Measurements from ENCODE around the gene TTC24.
"Not testable (repeated sequence)": the region's sequence is repeated elsewhere in the genome, so short reads cannot be mapped to it uniquely, and the experiment has no call there.

TTC24 gene

GRCh38 chr1:156590326-156591180 lies 11.0 kb downstream of the TTC24 start:
- DNase-seq = no peak

DNA sequence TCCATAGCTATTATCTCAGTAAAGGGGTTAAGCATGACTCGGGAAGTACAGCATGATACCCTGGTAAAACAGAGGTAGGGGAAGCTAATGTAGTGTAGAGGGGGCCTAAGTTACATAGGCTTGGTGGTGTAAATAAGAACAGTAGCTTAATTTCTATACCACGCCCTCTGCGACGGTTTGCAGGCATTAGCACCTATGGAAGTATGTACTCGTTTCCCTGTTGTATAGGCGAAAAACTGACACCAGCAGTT lies 11.6 kb downstream of the TTC24 start:
- no peak for DNase-seq

- peak; percentile 30 for DNase-seq
These were observed 12.1 kb downstream of the TTC24 start, which contains the start of gene NAXE for GRCh38 chr1:156591432-156592157. Gene NAXE, plus strand, starts transcription at chr1:156591776. Its CDS starts 29 bp downstream, at chr1:156591805.

DNA sequence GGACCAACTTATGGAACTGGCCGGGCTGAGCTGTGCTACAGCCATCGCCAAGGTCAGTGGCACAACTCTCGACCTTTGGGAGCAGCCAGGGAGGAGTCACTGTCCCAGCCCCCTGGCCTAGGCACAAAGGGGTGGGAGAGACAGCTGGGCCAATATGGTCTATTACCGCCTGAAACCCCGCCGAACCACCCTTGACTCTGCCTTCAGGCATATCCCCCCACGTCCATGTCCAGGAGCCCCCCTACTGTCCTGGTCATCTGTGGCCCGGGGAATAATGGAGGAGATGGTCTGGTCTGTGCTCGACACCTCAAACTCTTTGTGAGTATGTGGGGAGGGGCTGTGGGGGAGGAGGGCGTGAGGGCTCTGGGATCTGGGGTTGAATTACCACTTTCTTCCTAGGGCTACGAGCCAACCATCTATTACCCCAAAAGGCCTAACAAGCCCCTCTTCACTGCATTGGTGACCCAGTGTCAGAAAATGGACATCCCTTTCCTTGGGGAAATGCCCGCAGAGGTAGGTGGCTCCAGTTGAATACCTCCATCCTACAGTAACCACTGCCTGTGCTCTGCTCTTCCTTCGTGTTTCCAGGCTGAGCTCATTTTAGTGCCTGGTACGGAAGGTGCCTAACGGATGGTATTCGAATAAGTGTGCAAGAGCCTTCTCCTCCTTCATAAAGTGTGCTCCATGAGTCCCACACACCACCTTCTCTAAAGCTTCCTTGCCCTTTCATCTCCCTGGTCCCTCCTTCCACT lies 12.8 kb downstream of the TTC24 start:
- DNase-seq = no peak

DNA sequence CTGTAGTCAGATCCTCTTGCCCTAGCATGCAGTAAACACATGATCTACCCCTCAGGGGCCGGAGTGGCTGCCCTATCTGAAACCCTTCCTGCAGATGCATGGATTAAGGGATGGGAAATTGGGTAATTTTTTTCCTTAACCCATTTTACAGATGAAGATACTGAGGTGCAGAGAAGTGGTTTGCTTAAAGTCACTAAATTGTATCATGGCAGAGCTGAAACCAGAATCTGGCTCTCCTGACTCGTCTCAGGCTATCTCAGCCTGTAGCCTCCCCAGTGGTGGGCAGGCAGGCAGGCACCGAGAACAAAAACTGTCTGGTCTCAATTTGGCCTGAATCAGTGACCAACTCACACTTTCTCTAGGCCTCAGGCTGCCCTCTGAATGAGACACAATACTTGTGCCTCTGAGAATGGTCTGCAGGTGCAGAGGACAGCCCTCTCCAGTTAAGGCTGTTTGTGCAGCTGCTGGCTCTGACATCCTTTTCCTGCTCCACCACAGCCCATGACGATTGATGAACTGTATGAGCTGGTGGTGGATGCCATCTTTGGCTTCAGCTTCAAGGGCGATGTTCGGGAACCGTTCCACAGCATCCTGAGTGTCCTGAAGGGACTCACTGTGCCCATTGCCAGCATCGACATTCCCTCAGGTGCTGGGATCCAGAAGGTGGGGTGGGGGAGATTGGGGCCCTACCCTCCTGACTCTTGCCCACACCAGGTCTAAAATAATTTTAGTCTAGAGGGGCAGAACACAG lies 13.6 kb downstream of the TTC24 start:
- no peak for DNase-seq

- DNase-seq = no peak
These were observed 14.1 kb downstream of the TTC24 start for GRCh38 chr1:156593661-156593989.

- DNase-seq = no peak
These were observed 14.7 kb downstream of the TTC24 start for GRCh38 chr1:156594190-156594589.

- DNase-seq = no peak
These were observed 15.5 kb downstream of the TTC24 start for GRCh38 chr1:156595016-156595415.

- no peak for DNase-seq
These were observed 16.9 kb downstream of the TTC24 start for GRCh38 chr1:156596426-156596825.

- DNase-seq = no peak
These were observed 18.6 kb downstream of the TTC24 start for GRCh38 chr1:156598125-156598524.

DNA sequence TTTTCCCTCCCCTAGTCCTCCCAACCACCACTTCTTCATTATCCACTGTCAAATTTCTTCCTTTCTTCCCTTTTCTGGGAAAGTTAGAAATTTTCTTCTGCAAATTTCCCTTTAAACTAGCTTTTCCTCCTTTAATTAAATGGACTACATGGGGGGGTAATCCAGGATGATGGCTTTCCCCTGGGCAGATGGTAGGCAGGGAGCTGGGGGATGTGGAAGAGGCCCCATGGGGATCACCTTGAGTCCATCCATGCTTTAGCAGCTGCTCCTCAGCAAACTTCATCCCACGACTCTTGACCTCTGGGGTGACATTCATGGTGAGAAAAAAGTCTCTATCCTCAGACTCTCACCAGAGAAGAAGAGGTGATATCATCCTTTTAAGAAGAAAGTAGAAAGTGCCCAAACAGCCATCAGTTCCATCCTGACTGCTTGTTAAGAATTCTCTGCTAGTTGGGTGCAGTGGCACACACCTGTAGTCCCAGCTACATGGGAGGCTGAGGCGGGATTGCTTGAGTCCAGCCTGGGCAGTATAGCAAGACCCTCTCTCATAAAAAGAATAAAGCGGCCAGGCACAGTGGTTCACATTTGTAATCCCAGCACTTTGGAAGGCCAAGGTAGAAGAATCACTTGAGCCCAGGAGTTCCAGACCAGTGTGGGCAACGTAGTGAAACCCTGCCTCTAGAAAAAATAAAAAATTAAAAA lies 19.4 kb downstream of the TTC24 start:
- DNase-seq = no peak

- DNase-seq = no peak
These were observed 20.3 kb downstream of the TTC24 start for GRCh38 chr1:156599811-156600210.

DNA sequence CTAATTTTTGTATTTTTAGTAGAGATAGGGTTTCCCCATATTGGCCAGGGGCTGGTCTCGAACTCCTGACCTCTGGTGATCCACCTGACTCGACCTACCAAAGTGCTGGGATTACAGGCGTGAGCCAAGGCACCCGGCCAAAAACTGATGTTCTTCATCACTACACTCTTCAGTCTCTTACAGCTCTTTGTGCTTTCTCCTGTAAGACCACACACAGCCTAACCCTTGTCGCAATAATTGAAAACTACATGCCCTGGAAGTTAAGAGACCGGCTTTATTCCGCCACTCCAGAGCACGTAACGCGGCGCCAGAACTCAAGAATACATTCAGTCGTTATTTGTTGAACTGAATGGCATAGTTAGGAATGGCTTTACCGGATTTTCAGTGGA lies 21.2 kb downstream of the TTC24 start:
- DNase-seq = no peak

DNA sequence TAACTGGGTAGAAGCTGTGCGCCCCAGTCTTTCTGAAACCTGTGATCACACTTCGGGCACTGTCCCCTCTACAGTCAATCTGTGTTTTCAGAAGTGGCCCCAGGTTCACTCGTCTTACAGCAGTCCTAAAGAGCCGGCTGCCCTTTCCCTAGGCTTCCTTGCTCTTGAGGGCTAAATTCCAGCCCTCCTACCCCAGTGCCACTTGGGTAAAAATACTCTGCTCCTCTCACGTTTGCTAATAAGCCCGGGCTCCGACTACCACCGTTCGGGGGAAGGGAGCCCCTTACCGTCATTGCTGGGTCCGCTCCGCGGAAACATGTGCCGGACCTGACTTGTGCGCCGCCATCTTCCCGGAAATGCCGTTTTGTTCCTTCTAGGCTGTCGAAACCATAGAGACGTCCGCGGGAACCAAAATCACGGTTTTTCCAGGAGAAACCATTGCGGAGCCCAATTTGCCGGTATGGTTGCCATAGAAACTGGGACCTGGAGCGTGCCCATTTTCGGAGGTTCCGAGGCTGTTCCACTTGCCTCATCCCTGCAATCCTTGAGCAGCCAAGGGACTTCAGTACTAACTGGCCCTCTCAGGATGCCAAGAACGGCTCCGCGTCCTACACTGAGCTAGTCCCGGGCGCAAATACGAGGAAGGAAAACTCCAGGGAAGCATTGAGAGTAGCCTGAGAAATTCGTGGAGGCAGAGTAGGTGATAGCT lies 21.8 kb downstream of the TTC24 start, which contains the start of gene GPATCH4:
Gene GPATCH4, minus strand, starts transcription at position 358 of the 709 bp plus-strand sequence.
- peak; percentile 94 for DNase-seq

DNA sequence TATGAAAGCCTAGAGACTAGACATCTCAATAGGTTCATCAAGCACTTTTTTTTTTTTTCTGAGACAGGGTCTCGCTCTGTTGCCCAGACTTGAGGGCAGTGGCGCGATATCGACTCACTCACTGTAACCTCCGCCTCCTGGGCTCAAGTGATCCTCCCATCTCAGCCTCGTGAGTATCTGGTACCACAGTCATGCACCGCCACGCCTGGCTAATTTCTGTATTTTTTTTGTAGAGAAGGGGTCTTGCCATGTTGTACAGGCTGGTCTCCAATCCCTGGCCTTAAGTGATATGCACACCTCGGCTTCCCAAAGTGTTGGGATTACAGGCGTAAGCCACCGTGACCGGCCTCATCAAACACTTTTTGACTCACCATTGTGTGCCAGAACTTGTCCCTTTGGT lies 22.4 kb downstream of the TTC24 start:
- no peak for DNase-seq

GRCh38 chr1:156602557-156602993 lies 23.1 kb downstream of the TTC24 start:
- DNase-seq = no peak

DNA sequence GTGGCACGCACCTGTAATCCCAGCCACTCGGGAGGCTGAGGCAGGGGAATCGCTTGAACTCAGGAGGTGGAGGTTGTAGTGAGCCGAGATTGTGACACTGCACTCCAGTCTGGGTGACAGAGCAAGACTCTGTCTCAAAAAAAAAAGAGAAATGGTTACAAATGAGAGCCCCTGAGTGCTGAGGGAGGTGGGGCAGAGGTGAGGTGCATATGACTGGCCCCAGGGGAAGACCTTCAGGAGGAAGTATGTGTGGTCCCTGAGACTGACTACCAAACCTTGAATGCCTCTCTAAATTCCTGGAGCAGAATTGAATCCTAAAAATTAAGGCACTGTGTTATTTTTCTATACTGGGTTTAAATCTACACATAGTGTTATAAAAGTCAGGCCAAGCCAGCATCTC lies 27.8 kb downstream of the TTC24 start:
- not testable (repeated sequence) for DNase-seq

- DNase-seq = peak; percentile 79
These were observed 28.6 kb downstream of the TTC24 start for GRCh38 chr1:156608036-156608674.

- DNase-seq = peak; percentile 16
These were observed 29.5 kb downstream of the TTC24 start for GRCh38 chr1:156608981-156609380.

DNA sequence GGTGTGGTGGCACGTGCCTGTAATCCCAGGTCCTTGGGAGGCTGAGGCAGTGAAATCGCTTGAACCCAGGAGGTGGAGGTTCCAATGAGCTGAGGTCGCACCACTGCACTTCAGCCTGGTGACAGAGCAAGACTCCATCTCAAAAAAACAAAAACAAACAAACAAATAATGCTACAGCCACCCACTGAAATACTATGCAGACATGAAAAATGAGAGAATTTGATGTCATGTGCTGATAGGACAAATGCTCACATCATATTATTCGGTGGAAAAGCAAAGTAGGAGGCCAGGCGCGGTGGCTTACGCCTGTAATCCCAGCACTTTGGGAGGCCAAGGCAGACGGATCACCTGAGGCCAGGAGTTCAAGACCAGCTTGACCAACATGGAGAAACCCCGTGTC lies 30.5 kb downstream of the TTC24 start:
- DNase-seq = not testable (repeated sequence)

DNA sequence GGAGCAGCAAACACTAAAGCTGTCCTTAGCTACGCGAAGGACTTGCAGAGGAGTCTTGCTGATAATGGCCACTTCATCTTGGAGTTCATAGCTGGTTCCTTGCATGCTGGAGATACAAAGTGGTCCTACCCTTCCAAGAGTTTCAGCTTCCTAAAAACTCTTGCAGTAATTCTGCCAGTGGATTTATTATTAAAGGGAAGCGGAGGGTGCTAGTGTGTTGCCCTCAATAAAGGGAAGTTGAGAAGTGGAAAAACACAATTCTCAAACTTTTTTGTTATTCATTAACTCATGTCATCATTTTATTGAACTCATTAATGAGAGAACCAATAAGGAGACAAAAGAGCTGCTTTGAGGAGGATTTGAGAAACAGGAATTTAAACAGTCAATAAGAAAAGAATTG lies 33.1 kb downstream of the TTC24 start:
- DNase-seq = no peak
